Measurements from ENCODE around the gene GNG14.

- TF ChIP-seq CTCF (conservative IDR thresholded peaks at IDR 0.05), result no peak
- no peak for TF ChIP-seq EZH2 (IDR thresholded peaks at IDR 0.05; ENCODE audit: low read depth)
These were observed 32.5 kb downstream of the GNG14 start for GRCh38 chr19:12720296-12720695.

All from PC-9 (cell line).